Measurements from ENCODE around the gene NR2C2. TPM values are rescaled to one million over a fixed set of nuclear protein-coding genes. Genes with fewer than 3 reads are reported as not detected.

NR2C2 gene
- total RNA-seq, 1 donor, result 34.0 TPM

GRCh38 chr3:14938954-14939353 is 8.4 kb upstream of the NR2C2 start:
- H3K4me3 ChIP-seq (ENCODE audit: insufficient read depth, low read length), result no peak overlapping the region
- H2AFZ ChIP-seq (ENCODE audit: low read length), result no peak overlapping the region
- H3K4me2 ChIP-seq (ENCODE audit: insufficient read depth, low read length), result no peak overlapping the region
- H3K36me3 ChIP-seq (ENCODE audit: insufficient read depth, low read length), result peaks cover 11% of the 10 kb centered on the region
- peaks cover 17% of the 10 kb centered on the region for H4K20me1 ChIP-seq (ENCODE audit: insufficient read depth, low read length)
- H3K4me1 ChIP-seq (ENCODE audit: insufficient read depth, low read length), result no peaks in the 10 kb centered on the region
- peaks cover 8% of the 10 kb centered on the region for H3K79me2 ChIP-seq (ENCODE audit: insufficient read depth, low read length)
- H3K9me3 ChIP-seq (ENCODE audit: low read depth, low read length), result no peaks in the 10 kb centered on the region
- TF ChIP-seq, protein P1, sequence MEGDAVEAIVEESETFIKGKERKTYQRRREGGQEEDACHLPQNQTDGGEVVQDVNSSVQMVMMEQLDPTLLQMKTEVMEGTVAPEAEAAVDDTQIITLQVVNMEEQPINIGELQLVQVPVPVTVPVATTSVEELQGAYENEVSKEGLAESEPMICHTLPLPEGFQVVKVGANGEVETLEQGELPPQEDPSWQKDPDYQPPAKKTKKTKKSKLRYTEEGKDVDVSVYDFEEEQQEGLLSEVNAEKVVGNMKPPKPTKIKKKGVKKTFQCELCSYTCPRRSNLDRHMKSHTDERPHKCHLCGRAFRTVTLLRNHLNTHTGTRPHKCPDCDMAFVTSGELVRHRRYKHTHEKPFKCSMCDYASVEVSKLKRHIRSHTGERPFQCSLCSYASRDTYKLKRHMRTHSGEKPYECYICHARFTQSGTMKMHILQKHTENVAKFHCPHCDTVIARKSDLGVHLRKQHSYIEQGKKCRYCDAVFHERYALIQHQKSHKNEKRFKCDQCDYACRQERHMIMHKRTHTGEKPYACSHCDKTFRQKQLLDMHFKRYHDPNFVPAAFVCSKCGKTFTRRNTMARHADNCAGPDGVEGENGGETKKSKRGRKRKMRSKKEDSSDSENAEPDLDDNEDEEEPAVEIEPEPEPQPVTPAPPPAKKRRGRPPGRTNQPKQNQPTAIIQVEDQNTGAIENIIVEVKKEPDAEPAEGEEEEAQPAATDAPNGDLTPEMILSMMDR (IDR thresholded peaks at IDR 0.05; ENCODE audit: extremely low read depth, low read depth, low read length), result no peak
- no peak overlapping the region for H3K27ac ChIP-seq (ENCODE audit: low read depth, low read length)
- H3K27me3 ChIP-seq (ENCODE audit: insufficient read depth, low read length), result no peaks in the 10 kb centered on the region
- no peak for DNase-seq (ENCODE audit: insufficient read length, low spot score, missing footprints)

- Histone ChIP-seq H3K79me2 (ENCODE audit: insufficient read depth, low read length) (peaks cover 37% of the 10 kb centered on the region), H3K4me1 (ENCODE audit: insufficient read depth, low read length) (peaks cover 7% of the 10 kb centered on the region), H3K4me3 (ENCODE audit: insufficient read depth, low read length) (no peak overlapping the region), H3K27ac (ENCODE audit: low read depth, low read length) (no peak overlapping the region), H3K9me3 (ENCODE audit: low read depth, low read length) (no peaks in the 10 kb centered on the region), H3K27me3 (ENCODE audit: insufficient read depth, low read length) (no peaks in the 10 kb centered on the region), H3K4me2 (ENCODE audit: insufficient read depth, low read length) (no peak overlapping the region), H2AFZ (ENCODE audit: low read length) (no peak overlapping the region), H3K36me3 (ENCODE audit: insufficient read depth, low read length) (peaks cover 22% of the 10 kb centered on the region), H4K20me1 (ENCODE audit: insufficient read depth, low read length) (peaks cover 20% of the 10 kb centered on the region)
- TF ChIP-seq, protein P1 (IDR thresholded peaks at IDR 0.05; ENCODE audit: extremely low read depth, low read depth, low read length), result no peak
- no peak for DNase-seq (ENCODE audit: insufficient read length, low spot score, missing footprints)
Measured at GRCh38 chr3:14941871-14942270, 5.5 kb upstream of the NR2C2 start.

- Histone ChIP-seq H3K27me3 (ENCODE audit: insufficient read depth, low read length) (no peaks in the 10 kb centered on the region), H2AFZ (ENCODE audit: low read length) (no peak overlapping the region), H3K36me3 (ENCODE audit: insufficient read depth, low read length) (peaks cover 22% of the 10 kb centered on the region), H3K4me2 (ENCODE audit: insufficient read depth, low read length) (no peak overlapping the region), H3K4me1 (ENCODE audit: insufficient read depth, low read length) (peaks cover 7% of the 10 kb centered on the region), H3K4me3 (ENCODE audit: insufficient read depth, low read length) (no peak overlapping the region), H3K27ac (ENCODE audit: low read depth, low read length) (no peak overlapping the region), H4K20me1 (ENCODE audit: insufficient read depth, low read length) (peaks cover 20% of the 10 kb centered on the region), H3K9me3 (ENCODE audit: low read depth, low read length) (no peaks in the 10 kb centered on the region), H3K79me2 (ENCODE audit: insufficient read depth, low read length) (peaks cover 41% of the 10 kb centered on the region)
- DNase-seq (ENCODE audit: insufficient read length, low spot score, missing footprints), result no peak
- TF ChIP-seq, protein P1 (IDR thresholded peaks at IDR 0.05; ENCODE audit: extremely low read depth, low read depth, low read length), result no peak
Measured at GRCh38 chr3:14943042-14943441, 4.3 kb upstream of the NR2C2 start.

GRCh38 chr3:14946236-14946635 is 1.1 kb upstream of the NR2C2 start:
- Histone ChIP-seq H3K9me3 (ENCODE audit: low read depth, low read length) (no peaks in the 10 kb centered on the region), H3K4me2 (ENCODE audit: insufficient read depth, low read length) (peak overlapping the region; percentile 95), H3K4me1 (ENCODE audit: insufficient read depth, low read length) (peaks cover 14% of the 10 kb centered on the region), H3K27ac (ENCODE audit: low read depth, low read length) (peak overlapping the region; percentile 81), H3K4me3 (ENCODE audit: insufficient read depth, low read length) (peak overlapping the region; percentile 92), H3K27me3 (ENCODE audit: insufficient read depth, low read length) (no peaks in the 10 kb centered on the region), H3K36me3 (ENCODE audit: insufficient read depth, low read length) (peaks cover 22% of the 10 kb centered on the region), H2AFZ (ENCODE audit: low read length) (no peak overlapping the region), H4K20me1 (ENCODE audit: insufficient read depth, low read length) (peaks cover 20% of the 10 kb centered on the region), H3K79me2 (ENCODE audit: insufficient read depth, low read length) (peaks cover 67% of the 10 kb centered on the region)
- DNase-seq (ENCODE audit: insufficient read length, low spot score, missing footprints), result no peak
- TF ChIP-seq, protein P1 (IDR thresholded peaks at IDR 0.05; ENCODE audit: extremely low read depth, low read depth, low read length), result no peak

Measured in osteoblast (primary cell).